ACHN (cell line): ENCODE data around the gene NFX1.
"Not testable (repeated sequence)": the region's sequence is repeated elsewhere in the genome, so short reads cannot be mapped to it uniquely, and the experiment has no call there.

Experiments used
- DNase-seq: peaks from one replicate; pipeline ENCODE4 v3.0.0-alpha.2; 2015
- in situ Hi-C: cut with HindIII; loops from 2 replicates; pipeline ENCODE4 v1.10.0; 2017; ENCODE audit warnings: low sequenced_read_pairs, low pct_ligation_motif_present, low pct_unique_long_range_greater_than_20kb

The NFX1 gene

DNA sequence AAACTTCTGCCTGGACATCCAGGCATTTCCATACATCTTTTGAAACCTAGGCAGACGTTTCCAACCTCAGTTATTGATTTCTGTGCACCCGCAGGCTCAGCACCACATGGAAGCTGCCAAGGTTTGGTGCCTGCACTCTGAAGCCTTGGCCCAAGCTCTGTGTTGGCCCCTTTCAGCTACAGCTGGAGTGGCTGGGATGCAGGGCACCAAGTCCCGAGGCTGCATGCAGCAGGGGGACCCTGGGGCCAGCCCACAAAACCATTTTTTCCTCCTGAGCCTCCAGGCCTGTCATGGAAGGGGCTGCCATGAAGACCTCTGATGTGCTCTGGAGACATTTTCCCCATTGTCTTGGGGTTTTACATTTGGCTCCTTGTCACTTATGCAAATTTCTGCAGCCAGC, 49.9 kb downstream of the NFX1 start:
- no peak for DNase-seq
- in situ Hi-C loops: no loop called here

DNA sequence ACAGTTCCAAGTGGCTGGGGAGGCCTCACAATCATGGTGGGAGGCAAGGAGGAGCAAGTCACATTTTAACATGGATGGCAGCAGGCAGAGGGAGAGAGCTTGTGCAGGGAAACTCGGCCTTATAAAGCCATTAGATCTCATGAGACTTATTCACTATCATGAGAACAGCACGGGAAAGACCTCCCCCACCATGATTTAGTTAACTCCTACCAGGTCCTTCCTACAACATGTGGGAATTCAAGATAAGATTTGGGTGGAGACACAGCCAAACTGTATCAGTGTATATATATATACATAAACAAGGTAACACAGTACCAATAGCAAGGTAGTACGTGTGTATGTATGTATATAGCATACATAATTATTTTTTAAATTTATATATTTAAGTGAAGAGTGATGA, 50.9 kb downstream of the NFX1 start:
- in situ Hi-C loops: no loop called here
- DNase-seq: no peak

DNA sequence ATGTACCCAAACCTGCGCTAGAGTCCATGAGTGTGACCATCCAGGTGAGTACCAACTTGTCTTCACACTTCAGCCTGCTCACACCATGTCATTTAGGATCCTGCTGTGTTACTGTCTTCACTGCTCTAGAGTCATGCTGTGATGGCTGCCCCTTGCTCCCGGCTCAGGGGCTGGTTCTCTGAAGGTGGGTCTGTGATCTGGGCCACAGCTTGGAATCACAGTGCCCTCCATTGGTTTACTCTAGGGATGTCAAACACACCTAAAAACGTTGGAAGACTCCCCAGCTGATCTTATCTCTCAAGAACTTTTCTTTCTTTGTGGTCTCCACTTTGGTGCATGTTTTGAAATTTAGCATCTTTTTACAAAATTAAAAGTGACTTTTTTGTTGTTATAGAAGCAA, 53.8 kb downstream of the NFX1 start:
- no peak for DNase-seq

DNA sequence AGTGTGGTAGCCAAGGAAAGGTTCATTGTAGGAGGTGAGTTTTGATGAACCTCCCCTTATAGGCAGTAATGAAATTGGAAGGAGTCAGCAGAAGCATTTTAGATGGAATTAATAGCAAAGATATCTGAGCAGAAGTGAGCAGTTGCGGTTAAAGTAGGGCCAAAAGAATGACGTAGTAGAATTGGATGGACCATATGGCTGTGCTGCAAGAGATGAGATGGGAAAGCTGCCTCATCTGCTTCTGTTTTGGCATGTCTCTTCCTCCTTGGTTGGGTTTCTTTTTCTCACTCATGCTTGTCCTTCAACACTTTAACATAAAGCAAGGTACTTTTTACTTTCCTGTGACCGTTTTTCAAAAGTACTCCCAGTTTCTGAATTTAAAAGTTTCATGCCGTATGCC, 56.2 kb downstream of the NFX1 start:
- in situ Hi-C loops: no loop called here
- DNase-seq: no peak

More for the DNA sequence above, 53.8 kb downstream of the NFX1 start:
- in situ Hi-C loops: no loop called here

DNA sequence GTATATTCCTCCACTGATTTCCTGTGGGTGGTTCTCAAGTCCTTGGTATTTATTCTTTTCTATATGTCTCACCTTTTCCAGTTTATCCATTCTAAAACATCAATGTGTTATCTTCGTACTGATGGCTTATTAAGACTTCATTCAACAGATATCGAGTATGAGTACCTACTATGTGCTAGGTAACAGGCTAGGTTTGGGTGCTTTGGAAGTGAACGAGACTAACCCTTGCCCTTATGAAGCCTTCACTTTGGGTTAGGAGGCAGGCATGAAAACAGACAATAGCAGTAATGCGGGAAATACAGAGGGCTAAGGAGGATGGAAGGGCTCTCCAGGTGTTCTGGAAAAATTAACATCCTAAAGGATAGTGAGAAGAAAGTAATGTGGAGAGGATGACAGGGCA, 58.7 kb downstream of the NFX1 start:
- DNase-seq: no peak
- in situ Hi-C loops: no loop called here

DNA sequence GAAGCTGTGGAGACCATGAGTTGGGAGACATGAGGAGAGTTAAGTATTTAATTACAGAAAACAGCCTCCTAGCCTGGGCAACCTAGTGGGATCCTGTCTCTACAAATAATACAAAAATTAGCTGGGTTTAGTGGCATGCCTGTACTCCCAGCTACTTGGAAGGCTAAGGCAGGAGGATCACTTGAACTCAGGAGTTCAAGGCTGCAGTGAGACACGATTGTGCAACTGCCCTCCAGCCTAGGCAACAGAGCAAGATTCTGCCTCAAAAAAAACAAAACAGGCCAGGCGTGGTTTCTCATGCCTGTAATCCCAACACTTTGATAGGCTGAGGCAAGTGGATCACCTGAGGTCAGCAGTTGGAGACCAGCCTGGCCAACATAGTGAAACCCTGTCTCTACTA, 59.4 kb downstream of the NFX1 start:
- no peak for DNase-seq
- in situ Hi-C loops: no loop called here

DNA sequence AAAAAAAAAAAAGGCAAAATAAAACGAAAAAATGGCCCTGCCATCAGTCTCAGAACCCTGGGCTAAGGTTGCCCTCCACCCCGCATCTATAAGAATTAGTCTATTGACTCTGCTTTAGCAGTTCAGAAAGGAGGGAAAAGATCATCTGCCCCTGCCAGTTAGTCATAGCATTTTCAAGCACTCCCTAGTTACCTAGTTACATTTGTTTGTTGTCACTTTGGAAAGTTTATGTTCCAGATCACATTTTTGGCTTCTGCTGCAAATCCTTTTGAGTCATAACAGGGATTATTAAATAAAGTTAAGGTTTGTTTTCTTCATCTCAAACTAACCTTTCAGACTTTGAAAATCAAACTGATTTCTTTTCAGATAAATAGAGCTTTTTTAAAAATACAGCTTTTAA, 60.0 kb downstream of the NFX1 start:
- in situ Hi-C loops: no loop called here
- DNase-seq: peak; percentile 51

DNA sequence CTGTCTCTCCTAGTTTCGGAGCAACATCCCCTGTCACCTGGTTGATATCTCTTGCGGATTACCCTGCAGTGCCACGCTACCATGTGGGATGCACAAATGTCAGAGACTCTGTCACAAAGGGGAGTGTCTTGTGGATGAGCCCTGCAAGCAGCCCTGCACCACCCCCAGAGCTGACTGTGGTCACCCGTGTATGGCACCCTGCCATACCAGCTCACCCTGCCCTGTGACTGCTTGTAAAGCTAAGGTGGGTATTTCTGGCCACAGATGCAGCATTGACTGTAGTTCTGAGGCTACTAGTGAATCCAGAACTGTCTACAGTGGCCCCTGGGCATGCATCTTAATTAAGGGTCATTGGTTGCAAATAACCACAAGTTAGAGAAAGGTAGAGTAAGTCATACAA, 61.2 kb downstream of the NFX1 start:
- in situ Hi-C loops: no loop called here
- no peak for DNase-seq

DNA sequence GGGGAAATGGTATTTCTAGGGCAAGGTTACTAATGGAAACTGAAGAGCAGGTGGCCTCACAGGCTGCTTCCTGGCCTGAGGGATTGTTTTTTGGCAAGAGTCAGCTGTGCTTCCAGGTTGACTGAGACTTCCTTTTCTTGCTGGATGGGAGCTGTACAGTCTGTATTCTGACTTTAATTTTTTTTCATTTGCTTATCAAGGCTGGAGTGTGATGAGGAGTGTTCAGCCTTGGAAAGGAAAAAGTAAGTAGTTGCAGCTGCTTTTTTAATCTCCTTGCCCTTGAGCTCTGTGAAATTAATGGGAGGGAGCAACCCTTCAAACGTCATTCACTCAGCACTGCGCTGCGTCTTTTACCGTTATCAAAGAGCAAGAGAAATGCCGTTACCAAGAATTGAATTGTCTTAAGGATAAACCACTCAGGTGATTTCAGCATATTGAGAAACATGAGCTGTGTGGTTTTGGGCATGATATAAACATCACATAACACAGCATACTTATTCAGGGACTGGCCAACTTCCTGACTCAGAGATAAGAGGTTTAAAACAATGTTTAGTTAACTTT, 64.4 kb downstream of the NFX1 start:
- in situ Hi-C loops: no loop called here
- DNase-seq: no peak

DNA sequence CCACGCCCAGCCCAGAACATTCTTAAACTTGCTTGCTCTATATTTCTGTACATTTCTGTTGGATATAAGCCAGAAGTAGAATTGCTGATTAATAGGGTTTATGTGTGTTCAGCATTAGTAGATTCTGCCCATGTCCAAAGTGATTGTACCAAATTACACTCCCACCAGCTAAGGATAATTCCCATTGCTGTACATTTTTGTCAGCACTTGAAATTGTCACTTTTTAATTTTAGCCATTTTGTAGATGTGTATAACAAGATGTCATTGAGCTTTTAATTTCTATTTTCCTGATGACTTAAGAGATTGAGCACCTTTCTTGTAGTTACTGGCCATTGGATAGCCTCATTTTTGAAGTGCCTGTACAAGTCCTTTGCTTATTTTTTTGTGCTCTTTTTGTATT, 65.6 kb downstream of the NFX1 start:
- in situ Hi-C loops: no loop called here
- DNase-seq: no peak

DNA sequence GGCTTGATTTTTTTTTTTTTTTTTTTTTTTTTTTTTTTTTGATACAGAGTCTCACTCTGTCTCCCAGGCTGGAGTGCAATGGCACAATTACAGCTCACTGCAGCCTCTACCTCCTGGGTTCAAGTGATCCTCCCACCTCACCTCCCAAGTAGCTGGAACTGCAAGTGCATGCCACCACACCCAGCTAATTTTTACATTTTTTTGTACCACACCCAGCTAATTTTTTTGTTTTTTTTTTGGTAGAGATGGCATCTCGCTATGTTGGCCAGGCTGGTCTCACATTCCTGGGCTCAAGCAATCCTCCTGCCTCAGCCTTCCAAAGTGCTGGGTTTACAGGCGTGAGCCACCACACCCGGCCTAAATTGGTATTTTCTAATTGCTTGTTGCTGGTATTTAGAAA, 68.3 kb downstream of the NFX1 start:
- in situ Hi-C loops, DNase-seq: not testable (repeated sequence)

DNA sequence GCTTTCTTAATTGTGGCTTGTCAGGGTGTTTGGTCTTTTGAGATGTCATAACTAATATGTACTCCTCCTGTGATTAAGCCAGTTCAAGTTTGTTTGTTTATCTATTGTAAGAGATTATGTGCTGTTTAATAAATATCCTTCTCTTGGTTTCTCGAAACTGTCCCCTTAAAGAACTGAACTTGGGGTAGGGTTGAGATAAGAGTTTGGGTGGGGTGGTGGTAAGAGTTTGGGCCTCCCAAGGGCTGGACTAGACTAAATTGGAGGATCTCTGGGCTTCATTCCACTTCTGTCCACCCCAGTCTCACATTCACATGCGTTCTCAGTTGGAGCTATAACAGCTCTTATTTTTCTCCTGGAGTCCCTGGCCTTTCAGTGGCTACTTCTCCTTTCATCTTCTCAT, 73.8 kb downstream of the NFX1 start:
- DNase-seq: no peak
- in situ Hi-C loops: no loop called here

DNA sequence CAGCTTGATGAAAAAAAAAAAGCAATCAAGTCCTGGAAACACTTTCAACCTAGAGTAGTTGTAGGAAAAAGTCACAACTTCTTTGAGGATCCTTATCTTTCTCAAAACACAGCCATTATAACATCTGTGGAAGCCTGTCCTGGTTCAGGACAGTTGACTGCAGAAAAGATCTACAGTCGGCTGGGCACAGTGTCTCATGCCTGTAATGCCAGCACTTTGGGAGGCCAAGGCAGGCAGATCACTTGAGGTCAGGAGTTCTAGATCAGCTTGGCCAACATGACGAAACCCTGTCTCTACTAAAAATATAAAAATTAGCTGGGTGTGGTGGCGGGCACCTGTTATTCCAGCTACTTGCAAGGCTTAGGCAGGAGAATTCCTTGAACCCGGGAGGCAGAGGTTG, 74.5 kb downstream of the NFX1 start:
- in situ Hi-C loops, DNase-seq: not testable (repeated sequence)

DNA sequence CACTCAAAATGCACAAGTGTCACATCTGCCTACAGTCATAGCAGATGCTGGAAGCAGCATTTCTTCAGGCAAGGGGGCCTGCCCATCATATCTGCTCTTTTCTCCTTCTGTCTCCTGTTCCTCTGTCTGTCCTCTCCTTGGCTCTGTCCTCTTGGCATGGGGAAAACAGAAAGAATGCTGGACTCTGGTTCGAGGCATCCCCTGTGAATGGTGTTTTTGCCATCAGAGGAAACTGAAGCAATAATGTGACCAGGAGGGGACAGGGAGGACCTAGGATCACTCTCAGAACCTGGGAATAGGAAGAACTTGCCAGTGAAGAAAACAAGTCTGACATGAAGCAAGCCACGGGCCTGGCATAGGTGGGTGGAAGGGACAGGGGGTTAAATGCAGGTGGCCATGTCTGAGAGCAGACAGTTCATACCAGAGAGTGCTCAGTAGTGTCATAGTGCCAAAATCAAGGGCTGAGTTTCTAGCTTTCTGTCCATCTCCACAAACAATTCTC, 76.7 kb downstream of the NFX1 start:
- in situ Hi-C loops: no loop called here
- DNase-seq: no peak

DNA sequence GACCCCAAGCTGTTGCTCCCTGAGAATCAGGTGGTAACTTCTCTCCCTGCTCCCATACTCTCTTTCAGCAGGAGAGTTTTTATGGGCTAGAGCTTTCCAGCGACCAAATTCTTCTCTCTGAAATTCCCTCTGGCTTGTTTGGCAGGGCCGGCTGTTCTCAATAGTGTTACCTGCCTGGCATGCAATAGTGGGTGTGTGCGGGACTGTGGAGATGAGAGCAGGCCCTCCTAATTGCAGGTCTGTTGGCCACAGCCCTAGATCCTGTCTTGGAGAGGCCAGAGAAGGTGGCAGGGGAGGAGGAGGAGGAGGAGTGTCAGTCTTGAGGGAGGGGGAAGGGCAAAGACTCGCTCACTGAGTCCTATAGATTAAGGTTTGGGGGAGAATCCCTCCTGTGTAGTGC, 82.6 kb downstream of the NFX1 start:
- in situ Hi-C loops: no loop called here
- no peak for DNase-seq

DNA sequence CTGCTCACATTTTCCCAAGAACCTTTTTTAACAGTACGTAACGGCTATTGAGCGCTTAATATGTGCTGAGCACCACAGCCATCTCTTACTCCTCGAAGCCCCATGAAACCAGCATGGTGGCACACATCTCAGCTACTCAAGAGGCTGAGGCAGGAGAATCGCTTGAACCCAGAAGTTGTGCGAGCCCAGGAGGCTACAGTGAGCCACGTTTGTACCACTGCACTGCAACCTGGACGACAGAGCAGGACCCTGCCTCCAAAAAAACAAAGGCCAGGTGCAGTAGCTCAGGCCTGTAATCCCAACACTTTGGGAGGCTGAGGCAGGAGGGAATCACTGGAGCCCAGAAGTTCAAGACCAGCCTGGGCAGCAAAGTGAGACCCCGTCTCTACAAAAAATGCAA, 83.9 kb downstream of the NFX1 start:
- no peak for DNase-seq
- in situ Hi-C loops: no loop called here

DNA sequence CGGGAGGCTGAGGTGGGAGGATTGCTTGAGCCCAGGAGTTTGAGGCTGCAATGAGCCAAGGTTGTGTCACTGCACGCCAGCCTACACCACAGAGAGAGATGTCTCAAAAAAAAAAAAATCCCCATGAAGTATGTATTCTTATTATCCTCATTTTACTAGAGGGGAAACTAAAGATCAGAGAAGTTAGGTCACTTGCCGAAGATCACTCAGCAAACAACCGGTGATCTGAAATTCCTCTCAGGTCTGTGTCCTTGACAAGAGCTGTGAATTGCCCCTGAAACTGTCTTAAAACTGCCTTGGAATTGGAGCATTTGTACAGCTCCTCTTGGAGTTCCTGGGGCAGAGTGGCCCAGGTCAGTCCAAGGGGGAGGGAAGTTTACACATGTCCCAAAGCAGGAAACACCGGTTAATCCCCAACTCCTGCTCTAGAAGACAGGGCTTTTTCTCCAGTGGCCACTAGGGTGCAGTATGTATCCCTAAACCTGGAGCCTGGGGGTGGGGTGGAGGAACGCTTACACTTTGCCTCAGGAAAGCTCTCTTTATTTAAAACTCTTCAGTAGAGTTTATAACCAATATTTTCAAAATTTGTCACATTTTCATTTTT, 84.4 kb downstream of the NFX1 start:
- peak; percentile 73 for DNase-seq
- in situ Hi-C loops: no loop called here

DNA sequence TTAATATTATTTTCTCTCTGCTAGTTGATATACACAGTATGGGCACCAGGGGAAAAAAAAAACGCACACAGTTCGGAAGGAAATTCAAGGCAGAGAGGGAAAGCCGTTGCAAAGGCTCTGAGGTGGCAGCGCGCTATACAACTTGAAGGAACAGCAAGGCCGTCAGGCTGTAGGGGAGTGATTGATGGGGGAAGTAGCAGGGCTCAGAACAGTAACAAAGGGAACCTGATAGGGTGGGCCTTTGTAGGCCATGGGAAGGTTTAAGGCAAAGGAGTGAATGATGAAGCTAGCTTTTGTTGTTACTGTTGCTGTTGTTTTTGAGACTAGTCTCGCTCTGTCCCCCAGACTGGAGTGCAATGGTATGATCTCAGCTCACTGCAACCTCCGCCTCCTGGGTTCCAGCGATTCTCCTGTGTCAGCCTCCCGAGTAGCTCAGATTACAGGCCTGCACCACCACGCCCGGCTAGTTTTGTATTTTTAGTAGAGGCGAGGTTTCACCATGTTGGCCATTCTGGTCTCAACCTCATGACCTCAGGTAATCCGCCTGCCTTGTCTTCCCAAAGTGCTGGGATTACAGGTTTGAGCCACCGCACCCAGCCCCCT, 85.0 kb downstream of the NFX1 start:
- in situ Hi-C loops: no loop called here

DNA sequence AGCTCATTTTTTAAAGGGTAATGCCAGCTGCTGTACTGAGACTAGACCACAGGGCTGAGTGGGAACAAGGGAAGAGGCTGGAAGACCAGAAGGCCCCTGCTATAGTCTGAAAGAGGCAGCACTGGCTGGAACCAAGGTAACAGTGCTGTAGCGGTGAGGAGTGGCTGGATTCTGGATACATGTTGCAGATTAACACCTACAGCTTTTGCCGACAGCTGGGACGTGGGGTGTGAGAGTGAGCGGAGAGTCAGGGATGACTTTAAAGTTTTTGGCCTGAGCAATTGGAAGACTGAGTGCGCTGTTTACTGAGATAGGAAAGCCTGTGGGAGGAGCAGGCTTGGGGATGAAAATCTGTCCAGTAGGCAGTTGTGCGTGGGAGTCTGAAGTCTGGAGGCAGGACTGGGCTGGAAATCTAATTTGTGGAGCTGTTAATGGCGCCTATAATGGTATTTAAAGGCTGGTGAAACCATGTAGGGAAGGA, 85.6 kb downstream of the NFX1 start:
- in situ Hi-C loops: no loop called here

More for the DNA sequence above, 85.0 kb downstream of the NFX1 start:
- DNase-seq: no peak

DNA sequence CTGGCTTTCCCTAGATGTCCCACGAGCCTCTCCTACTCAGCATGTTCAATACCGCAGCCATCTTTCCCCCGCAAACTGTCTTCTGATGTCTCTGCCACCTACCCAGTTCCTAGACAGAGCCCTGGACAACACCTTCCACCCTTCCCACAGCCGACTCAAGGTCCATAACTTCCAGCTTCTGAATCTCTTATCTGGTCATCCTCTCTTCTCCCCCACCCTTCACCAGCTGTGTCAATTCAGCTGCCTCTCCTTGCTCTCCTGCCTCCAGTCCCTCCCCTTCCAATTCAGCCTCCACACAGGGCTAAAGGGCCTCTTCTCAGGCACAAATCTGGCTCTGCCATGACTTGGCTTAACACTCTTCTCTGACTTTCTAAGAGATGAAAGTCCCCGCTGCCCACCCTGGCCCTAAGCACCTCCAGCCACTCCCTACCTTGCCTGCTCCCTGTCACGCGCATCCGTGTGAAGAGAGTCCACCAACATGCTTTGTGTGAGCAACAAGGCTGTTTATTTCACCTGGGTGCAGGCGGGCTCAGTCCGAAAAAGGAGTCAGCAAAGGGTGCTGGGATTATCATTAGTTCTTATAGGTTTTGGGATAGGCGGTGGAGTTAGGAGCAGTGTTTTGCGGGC, 86.9 kb downstream of the NFX1 start:
- DNase-seq: no peak
- in situ Hi-C loops: no loop called here

More for the DNA sequence above, 85.6 kb downstream of the NFX1 start:
- no peak for DNase-seq
